ENCODE data around the gene MRPL27.
"Not testable (repeated sequence)": the region's sequence is repeated elsewhere in the genome, so short reads cannot be mapped to it uniquely, and the experiment has no call there.

The MRPL27 gene

GRCh38 chr17:50372758-50373556, at the start of gene MRPL27, which contains the start of gene EME1:
TSS of gene MRPL27 (minus strand) at chr17:50373184. CDS start at chr17:50373170, 14 bp downstream.
TSS of gene EME1 (plus strand) at chr17:50373229. CDS start at chr17:50375209, 1,980 bp downstream.
- peak; percentile 87 for DNase-seq

- DNase-seq, result no peak
These were observed 49.8 kb upstream of the MRPL27 start for GRCh38 chr17:50422738-50423137.

DNA sequence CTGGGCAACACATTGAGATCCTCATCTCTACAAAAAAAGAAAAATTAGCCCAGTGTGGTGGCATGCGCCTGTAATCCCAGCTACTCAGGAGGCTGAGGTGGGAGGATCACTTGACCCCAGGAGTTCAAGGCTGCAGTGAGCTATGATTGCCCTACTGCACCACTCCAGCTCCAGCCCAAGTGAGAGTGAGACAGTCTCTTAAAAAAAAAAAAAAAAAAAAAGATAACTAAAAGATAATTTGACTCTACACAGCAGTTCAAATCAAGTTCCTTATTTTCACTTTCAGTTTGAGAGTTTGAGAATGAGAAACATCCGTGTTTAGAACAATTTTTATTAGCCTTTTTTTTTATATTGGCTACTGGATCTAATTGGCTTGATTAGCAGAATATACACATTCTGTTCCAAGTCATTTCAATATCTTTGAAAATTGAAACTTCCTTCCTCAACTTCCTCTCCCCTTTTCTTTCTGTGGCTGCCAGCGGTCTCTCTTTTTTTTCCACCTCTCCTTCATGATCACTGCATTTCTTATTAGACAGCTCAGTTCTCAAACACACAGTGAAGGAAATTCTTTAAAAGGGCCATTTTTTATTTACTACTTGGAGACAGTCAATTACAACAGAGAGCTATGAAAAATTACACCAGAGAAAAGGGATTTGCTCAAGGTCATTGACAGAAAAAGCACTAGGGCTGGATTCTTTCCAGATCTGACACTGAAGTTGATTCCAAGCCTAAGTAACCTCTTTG, 48.5 kb upstream of the MRPL27 start:
- no peak for DNase-seq

DNA sequence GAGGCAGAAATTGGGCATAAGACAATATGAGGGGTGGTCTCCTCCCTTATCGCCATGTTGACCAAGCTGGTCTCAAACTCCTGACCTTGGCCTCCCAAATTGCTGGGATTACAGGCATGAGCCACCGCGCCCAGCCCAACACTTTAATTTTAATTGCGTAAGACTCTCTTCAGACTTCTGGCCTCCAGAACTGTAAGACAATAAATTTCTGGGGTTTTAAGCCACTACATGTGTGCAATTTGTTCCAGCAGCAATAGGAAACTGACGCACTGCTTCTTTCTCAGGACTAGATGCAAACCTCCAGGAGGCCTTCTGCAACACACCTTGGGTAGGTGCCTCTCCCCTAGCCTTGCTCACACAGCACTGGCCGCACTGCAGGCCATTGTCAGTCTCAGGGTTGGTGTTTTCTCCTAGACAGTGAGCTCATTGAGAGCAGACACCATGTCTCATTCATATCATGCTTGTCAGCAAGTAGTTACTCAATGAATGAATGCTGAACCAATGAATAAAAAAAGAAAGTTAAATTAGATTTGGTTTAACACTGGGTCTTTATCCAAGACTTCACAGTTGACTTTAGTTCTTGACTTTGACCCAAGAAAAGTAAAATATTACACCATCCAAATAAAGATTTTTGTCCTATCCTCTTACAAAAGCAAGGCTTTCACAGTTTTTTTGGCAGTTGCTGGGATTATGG, 47.6 kb upstream of the MRPL27 start:
- no peak for DNase-seq

- DNase-seq, result not testable (repeated sequence)
These were observed 46.6 kb upstream of the MRPL27 start for GRCh38 chr17:50419577-50419976.

DNA sequence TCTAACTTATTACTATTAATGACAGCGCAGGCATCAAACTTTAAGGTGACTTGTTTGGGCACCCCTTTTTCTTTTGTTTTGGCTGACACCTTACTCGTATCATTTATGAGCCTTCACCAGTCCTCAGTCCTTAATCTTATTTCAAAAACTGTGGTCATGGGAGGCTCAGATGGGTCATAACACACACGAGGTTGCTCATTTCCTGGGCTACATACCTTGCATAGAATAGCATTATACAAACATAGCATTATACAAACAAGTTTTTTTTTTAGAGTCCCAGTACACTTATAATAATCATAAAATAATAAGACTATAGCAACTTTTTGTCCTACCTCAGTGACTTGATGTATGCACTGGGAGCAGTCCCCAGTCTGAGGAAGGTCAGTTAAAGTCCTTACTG, 41.8 kb upstream of the MRPL27 start:
- no peak for DNase-seq

- DNase-seq, result no peak
These were observed 39.3 kb upstream of the MRPL27 start for GRCh38 chr17:50412188-50412732.

GRCh38 chr17:50407921-50408320, 34.9 kb upstream of the MRPL27 start:
- no peak for DNase-seq

DNA sequence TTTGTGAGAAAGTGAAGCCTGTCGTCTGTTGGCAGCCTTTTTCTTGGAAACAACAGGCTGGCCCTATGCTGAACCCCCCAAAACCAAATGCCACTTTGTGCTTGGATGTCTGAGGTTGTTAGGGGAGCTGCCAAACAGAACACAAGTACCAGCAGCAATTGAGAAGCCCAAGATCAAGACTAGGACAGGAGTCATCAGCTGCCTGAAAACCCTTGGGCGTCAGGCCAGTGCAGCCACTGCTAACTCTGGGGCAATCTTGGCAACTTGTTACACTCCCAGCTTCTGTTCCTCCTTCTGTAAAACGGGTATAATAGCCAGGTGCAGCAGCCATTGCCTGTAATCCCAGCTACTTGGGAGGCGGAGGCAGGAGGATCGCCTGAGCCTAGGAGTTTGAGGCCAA, 33.6 kb upstream of the MRPL27 start:
- no peak for DNase-seq

GRCh38 chr17:50405351-50405750, 32.4 kb upstream of the MRPL27 start:
- DNase-seq, result not testable (repeated sequence)

GRCh38 chr17:50399591-50399990, 26.6 kb upstream of the MRPL27 start:
- not testable (repeated sequence) for DNase-seq

GRCh38 chr17:50398672-50399071, 25.7 kb upstream of the MRPL27 start:
- DNase-seq, result not testable (repeated sequence)

DNA sequence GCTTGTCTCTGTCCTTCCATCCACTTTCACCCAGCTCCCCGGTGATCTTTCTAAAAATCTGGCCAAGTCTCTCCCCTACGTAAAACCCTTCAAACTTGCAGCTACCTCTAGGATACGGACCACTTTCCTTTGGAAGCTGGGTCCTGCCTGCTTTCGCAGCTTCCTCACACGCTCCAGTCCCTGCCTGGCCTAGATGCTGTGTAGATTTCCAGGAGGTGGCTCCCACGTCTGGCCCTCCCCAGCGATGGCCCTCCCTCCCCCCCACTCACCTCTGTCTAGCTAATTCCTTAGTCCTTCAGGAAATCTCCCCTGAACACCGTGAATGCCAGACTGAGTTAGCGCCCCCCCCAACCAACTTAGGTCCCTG, 24.9 kb upstream of the MRPL27 start:
- DNase-seq, result no peak

GRCh38 chr17:50397111-50397918, 24.3 kb upstream of the MRPL27 start, which contains the start of gene LRRC59:
TSS of gene LRRC59 (minus strand) at chr17:50397523. CDS start at chr17:50397317, 206 bp downstream.
- DNase-seq, result peak; percentile 92

DNA sequence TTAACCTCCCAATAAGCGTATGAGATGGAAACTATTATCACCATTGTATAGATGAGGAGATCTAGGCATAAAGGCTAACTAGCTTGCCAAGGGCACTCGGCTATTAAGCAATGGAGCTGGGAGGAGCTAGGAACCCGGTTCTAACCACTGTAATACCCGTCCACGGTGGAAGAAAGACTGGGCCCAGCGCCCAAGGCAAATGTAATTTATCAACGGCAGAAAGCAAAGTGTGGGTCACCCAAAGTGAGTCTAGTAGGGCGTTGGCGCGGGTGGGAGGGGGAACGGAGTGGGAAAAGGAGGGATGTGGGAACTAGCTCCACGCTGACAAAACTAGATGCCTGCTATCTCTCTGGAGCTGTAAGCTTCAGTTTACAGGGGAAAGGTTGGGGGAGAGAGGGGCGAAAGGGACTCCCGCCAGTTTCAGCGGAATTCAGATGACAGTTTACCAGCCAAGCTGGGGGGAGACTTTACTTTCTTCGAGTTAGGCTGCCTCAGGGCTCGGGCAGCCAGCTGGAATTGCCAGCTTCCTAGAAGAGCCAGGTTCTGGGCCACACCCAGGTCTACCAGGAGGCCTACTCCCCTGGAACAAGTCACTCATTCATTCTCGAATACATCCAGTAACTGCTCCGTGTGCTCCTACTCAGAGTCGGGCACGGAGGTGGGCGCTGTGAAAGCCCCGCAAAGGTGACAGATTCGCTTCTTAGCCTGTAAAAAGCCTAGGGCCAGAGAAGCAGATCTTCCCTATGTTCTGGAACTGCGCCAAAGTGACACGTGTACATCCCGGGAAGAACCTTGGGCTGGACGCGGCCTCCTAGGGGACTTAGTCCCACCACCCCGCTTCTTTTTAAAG, 23.5 kb upstream of the MRPL27 start:
- DNase-seq, result peak; percentile 40

DNA sequence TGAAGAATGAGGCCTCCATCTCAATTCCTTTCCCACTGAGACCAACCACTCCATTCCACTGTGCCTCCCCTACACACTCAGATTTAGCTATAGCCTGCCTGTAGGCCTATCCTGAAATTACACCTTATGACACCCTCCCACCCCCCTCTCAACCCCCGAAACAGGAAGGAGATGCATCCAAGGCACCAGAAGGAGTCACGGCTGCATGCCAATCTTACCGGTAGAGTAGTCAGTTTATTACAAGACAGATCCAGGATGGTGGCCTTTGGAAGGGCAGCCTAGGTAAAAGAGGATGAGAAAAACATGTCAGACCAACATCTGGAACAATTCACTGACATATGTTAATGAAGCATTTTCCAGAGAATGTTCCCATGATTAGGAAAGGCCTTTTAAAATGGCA, 21.7 kb upstream of the MRPL27 start:
- no peak for DNase-seq

DNA sequence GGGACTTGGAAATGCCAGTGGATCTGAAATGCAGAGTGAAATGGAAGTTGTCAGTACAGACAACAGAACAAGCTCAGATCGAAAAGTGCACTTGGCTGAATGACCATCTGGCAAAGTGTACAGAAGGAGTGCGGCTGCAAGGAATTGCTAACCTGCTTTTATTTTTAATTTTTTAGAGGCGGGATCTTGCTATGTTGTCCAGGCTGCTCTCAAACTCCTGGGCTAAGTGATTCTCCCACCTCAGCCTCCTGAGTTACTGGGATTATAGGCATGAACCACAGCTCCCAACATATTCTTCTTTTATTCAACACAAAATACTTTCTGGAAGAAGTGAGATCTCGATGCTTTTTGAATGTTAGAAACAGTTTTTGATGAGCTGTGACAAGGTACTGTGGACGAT, 20.7 kb upstream of the MRPL27 start:
- DNase-seq, result no peak

GRCh38 chr17:50392621-50393020, 19.6 kb upstream of the MRPL27 start:
- DNase-seq, result no peak

DNA sequence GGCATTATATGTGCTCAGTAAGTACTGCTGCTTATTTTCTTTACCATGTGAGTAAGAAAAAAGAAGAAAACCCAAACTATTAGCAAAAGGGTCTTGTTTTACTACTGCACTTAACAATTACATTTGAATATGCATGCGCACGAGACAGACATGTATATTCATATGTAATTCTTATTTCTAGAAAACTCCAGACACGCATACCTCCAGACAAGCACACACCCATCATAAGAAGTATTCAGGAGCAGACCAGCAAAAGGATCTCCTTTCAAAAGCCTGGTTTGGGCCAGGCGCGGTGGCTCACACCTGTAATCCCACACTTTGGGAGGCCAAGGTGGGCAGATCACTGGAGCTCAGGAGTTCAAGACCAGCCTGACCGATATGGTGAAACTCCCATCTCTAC, 16.6 kb upstream of the MRPL27 start:
- DNase-seq, result no peak

- no peak for DNase-seq
These were observed 15.7 kb upstream of the MRPL27 start for GRCh38 chr17:50388728-50389127.

GRCh38 chr17:50386510-50386909, 13.5 kb upstream of the MRPL27 start:
- no peak for DNase-seq
